HCT116 (cell line): ENCODE measurements around the gene GMDS. TPM values are rescaled to one million over a fixed set of nuclear protein-coding genes. Genes with fewer than 3 reads are reported as not detected.

ENCODE experiments used
- ATAC-seq: fragments of 200-7000 bp; cut with Tn5 transposase; 2 replicates; pipeline ENCODE4 v1.9.1; 2020; ENCODE audit warnings: mild to moderate bottlenecking, moderate library complexity
- BruUV-seq: library from RNA; stranded (reverse); fragments of 400-500 nt; replicated peaks from 2 replicates; lab custom pipeline; 2021; lab: Mats Ljungman, UMichigan
- CTCF ChIA-PET: fragments of 300-600 bp; sonication (Branson Sonifier 250); formaldehyde crosslinking; loops from one replicate; lab custom pipeline; 2021; ENCODE audit warnings: antibody characterized with exemption; lab: Charles Lee
- POLR2A ChIA-PET: fragments of 300-600, 350-600 bp; sonication (Branson Sonifier 250); formaldehyde crosslinking; loops from one replicate; lab custom pipeline; 2021; ENCODE audit warnings: antibody characterized with exemption; lab: Charles Lee
- RAD21 ChIA-PET, 2 experiments: fragments of 300-600 bp; sonication (Branson Sonifier 250); formaldehyde crosslinking; loops; one replicate each; lab custom pipeline; 2023; ENCODE audit warnings: low total read pairs in 2 of 2; ENCODE audit not compliant: uncharacterized antibody in 2 of 2, unreplicated experiment in 2 of 2, low non-redundant PET in 1 of 2; lab: Charles Lee
- DNase-seq: peaks from one replicate; pipeline ENCODE4 v3.0.0-alpha.2; 2010; ENCODE audit warnings: low read depth, low spot score
- H2AFZ ChIP-seq: fragments of 200-600 bp; shearing (Covaris generic), sonication (generic); 2 replicates; pipeline ENCODE4 v1.6.1; 2017; ENCODE audit warnings: low read depth, mixed run types, mixed read lengths, antibody characterized with exemption, low read length; ENCODE audit not compliant: poor library complexity, severe bottlenecking
- H3K27ac ChIP-seq: 2 replicates; pipeline ENCODE4 v1.5.1; 2012; ENCODE audit warnings: low read depth, low read length
- H3K27me3 ChIP-seq: fragments of 200-600 bp; sonication (generic); 2 replicates; pipeline ENCODE4 v1.6.1; 2016; ENCODE audit warnings: mixed run types, low read length, mixed read lengths; ENCODE audit not compliant: insufficient read depth
- H3K36me3 ChIP-seq, 2 experiments: fragments of 200-500 bp in 1 of 2; fragments of 200-600 bp in 1 of 2; sonication (Bioruptor generic) in 1 of 2; sonication (generic) in 1 of 2; 2 replicates each; pipeline versions ENCODE4 v1.5.1 to v1.6.1; 2014 to 2016; ENCODE audit warnings: low read length in 2 of 2, inconsistent platforms in 1 of 2, mixed read lengths in 1 of 2, mixed run types in 1 of 2; ENCODE audit not compliant: insufficient read depth in 2 of 2, control insufficient read depth in 1 of 2
- H3K4me1 ChIP-seq, 2 experiments: fragments of 200-600 bp in 1 of 2; sonication (generic) in 1 of 2; 2 replicates each; pipeline versions ENCODE4 v1.5.1 to v1.6.1; 2012 to 2017; ENCODE audit warnings: low read length in 2 of 2, inconsistent platforms in 1 of 2, mild to moderate bottlenecking in 1 of 2, mixed read lengths in 1 of 2, mixed run types in 1 of 2, moderate library complexity in 1 of 2; ENCODE audit not compliant: insufficient read depth in 2 of 2, control insufficient read depth in 1 of 2
- H3K4me2 ChIP-seq: fragments of 200-600 bp; sonication (generic); 2 replicates; pipeline ENCODE4 v1.6.1; 2017; ENCODE audit warnings: mixed run types, low read length, mixed read lengths
- H3K4me3 ChIP-seq, 2 experiments: fragments of 200-600 bp in 1 of 2; sonication (generic) in 1 of 2; replicated peaks in 1 of 2; 2 replicates each; pipeline ENCODE4 v1.5.1; 2011 to 2016; ENCODE audit warnings: low read length in 2 of 2, control low read depth in 1 of 2, low read depth in 1 of 2, mild to moderate bottlenecking in 1 of 2, mixed read lengths in 1 of 2, mixed run types in 1 of 2
- H3K79me2 ChIP-seq: fragments of 200-600 bp; sonication (generic); 2 replicates; pipeline ENCODE4 v1.6.1; 2017; ENCODE audit warnings: mild to moderate bottlenecking, mixed run types, low read length, moderate library complexity, mixed read lengths; ENCODE audit not compliant: insufficient read depth
- H3K9ac ChIP-seq: fragments of 200-600 bp; sonication (generic); 2 replicates; pipeline ENCODE4 v1.6.1; 2016; ENCODE audit warnings: low read length, mixed read lengths
- H3K9me2 ChIP-seq: fragments of 200-600 bp; sonication (generic), shearing (Covaris generic); 2 replicates; pipeline ENCODE4 v1.6.1; 2017; ENCODE audit warnings: mixed run types, mild to moderate bottlenecking, moderate library complexity; ENCODE audit not compliant: insufficient read depth
- H3K9me3 ChIP-seq, 2 experiments: fragments of 200-500 bp in 1 of 2; fragments of 200-600 bp in 1 of 2; sonication (Bioruptor generic) in 1 of 2; sonication (generic) in 1 of 2; 2 replicates each; pipeline ENCODE4 v1.6.1; 2014 to 2017; ENCODE audit warnings: low read length in 2 of 2, mixed read lengths in 2 of 2, inconsistent platforms in 1 of 2, low read depth in 1 of 2, mild to moderate bottlenecking in 1 of 2, mixed run types in 1 of 2, moderate library complexity in 1 of 2; ENCODE audit not compliant: control insufficient read depth in 1 of 2, insufficient read depth in 1 of 2
- H4K20me1 ChIP-seq: fragments of 200-600 bp; sonication (generic), shearing (Covaris generic); 2 replicates; pipeline ENCODE4 v1.6.1; 2017; ENCODE audit warnings: mixed run types, mild to moderate bottlenecking, moderate library complexity; ENCODE audit not compliant: insufficient read depth
- ATF3 ChIP-seq: IDR thresholded peaks from 2 replicates; pipeline ENCODE4 v1.6.1; 2012
- CBX3 ChIP-seq: IDR thresholded peaks from 2 replicates; pipeline ENCODE4 v1.6.1; 2012; ENCODE audit warnings: low read depth
- CEBPB ChIP-seq: IDR thresholded peaks from 2 replicates; pipeline ENCODE4 v1.6.1; 2012; ENCODE audit warnings: low read depth
- EGR1 ChIP-seq: IDR thresholded peaks from 2 replicates; pipeline ENCODE4 v1.6.1; 2012; ENCODE audit warnings: low read depth
- ELF1 ChIP-seq: IDR thresholded peaks from 2 replicates; pipeline ENCODE4 v1.6.1; 2012; ENCODE audit warnings: low read depth, borderline replicate concordance
- EZH2 ChIP-seq: fragments of 200-600 bp; sonication (generic); IDR thresholded peaks from 2 replicates; pipeline ENCODE4 v1.6.1; 2017; ENCODE audit warnings: antibody characterized with exemption, mixed run types
- EZH2phosphoT487 ChIP-seq: fragments of 200-600 bp; IDR thresholded peaks from 2 replicates; pipeline ENCODE4 v1.6.1; 2018; ENCODE audit warnings: antibody characterized with exemption, borderline replicate concordance
- FOSL1 ChIP-seq: IDR thresholded peaks from 2 replicates; pipeline ENCODE4 v1.6.1; 2012; ENCODE audit warnings: low read depth
- MAX ChIP-seq: IDR thresholded peaks from 2 replicates; pipeline ENCODE4 v1.6.1; 2012
- POLR2A ChIP-seq: IDR thresholded peaks from 2 replicates; pipeline ENCODE4 v1.7.0; 2011; ENCODE audit warnings: borderline replicate concordance; ENCODE audit not compliant: insufficient read depth, insufficient read length; ENCODE audit errors: extremely low read depth
- POLR2AphosphoS5 ChIP-seq: IDR thresholded peaks from 2 replicates; pipeline ENCODE4 v1.6.1; 2011; ENCODE audit warnings: mild to moderate bottlenecking, low read depth, low read length, moderate library complexity
- RAD21 ChIP-seq: IDR thresholded peaks from 2 replicates; pipeline ENCODE4 v1.6.1; 2012; ENCODE audit warnings: low read depth, mild to moderate bottlenecking
- REST ChIP-seq: IDR thresholded peaks from 2 replicates; pipeline ENCODE4 v1.6.1; 2012; ENCODE audit warnings: low read depth
- SP1 ChIP-seq: IDR thresholded peaks from 2 replicates; pipeline ENCODE4 v1.6.1; 2012; ENCODE audit warnings: low read depth
- SRF ChIP-seq: IDR thresholded peaks from 2 replicates; pipeline ENCODE4 v1.6.1; 2012; ENCODE audit warnings: low read depth
- ZFX ChIP-seq: fragments of 450-650 bp; IDR thresholded peaks from 2 replicates; pipeline ENCODE4 v1.6.1; 2017
- ZNF274 ChIP-seq: fragments of 200-500 bp; sonication (Bioruptor generic); IDR thresholded peaks from 2 replicates; pipeline ENCODE4 v1.6.1; 2014; ENCODE audit warnings: mild to moderate bottlenecking, low read depth, low read length, inconsistent platforms
- intact Hi-C: fragments of 100-400 bp; cut with micrococcal nuclease; formaldehyde crosslinking; loops from 2 replicates; pipeline ENCODE4 v1.10.0; 2022
- total RNA-seq: library from RNA; stranded (reverse); gene quantifications from one replicate; pipeline ENCODE4 v1.2.1, GENCODE V29; 2021; ENCODE audit not compliant: unreplicated experiment

The GMDS gene
- total RNA-seq, 1 experiment from 2014 or later: 34.4 TPM

- Histone ChIP-seq H4K20me1 (no peaks in the 10 kb centered on the region), H3K27me3 (no peaks in the 10 kb centered on the region), H3K9ac (no peak overlapping the region), H3K4me3 (no peak overlapping the region), H3K36me3 (no peaks in the 10 kb centered on the region), H3K4me1 (peaks cover 2 to 8% of the 10 kb centered on the region in 2 experiments; a peak in 3 of 4 replicates), H2AFZ (no peak overlapping the region), H3K9me2 (no peaks in the 10 kb centered on the region), H3K27ac (no peak overlapping the region), H3K4me2 (no peak overlapping the region), H3K79me2 (no peaks in the 10 kb centered on the region), H3K9me3 (no peaks in the 10 kb centered on the region)
- no peak for DNase-seq
- ATAC-seq: no peak
- ChIA-PET RAD21 (no interaction called here), CTCF (interaction anchor here (1.3 kb wide), 1 partner anchor 1094 kb away, joined by 3 read pairs; no protein-coding TSS in a partner anchor), POLR2A (no interaction called here)
- no peak for TF ChIP-seq SP1
- no peak for TF ChIP-seq REST
- no peak for TF ChIP-seq ATF3
- no peak for TF ChIP-seq POLR2A
- no peak for TF ChIP-seq MAX
- TF ChIP-seq FOSL1: no peak
- no peak for TF ChIP-seq RAD21
- no peak for TF ChIP-seq ZFX
- no peak for TF ChIP-seq EZH2phosphoT487
- no peak for TF ChIP-seq SRF
- TF ChIP-seq EGR1: no peak
- no peak for TF ChIP-seq EZH2
- no peak for TF ChIP-seq ZNF274
- no peak for TF ChIP-seq POLR2AphosphoS5
- no peak for TF ChIP-seq ELF1
- TF ChIP-seq CBX3: no peak
- TF ChIP-seq CEBPB: no peak
- no TSS peak for BruUV-seq
- intact Hi-C loops: no loop called here
These were observed 644.0 kb downstream of the GMDS start for GRCh38 chr6:1601158-1602048.
